NCI-H2081 (cell line): ENCODE results near the gene SSC5D.
"Not testable (repeated sequence)": the region's sequence is repeated elsewhere in the genome, so short reads cannot be mapped to it uniquely, and the experiment has no call there.

Source experiments
- DNase-seq, 2 experiments: peaks; one replicate each; lab custom pipeline; 2025; lab: John Stamatoyannopoulos, UW

The SSC5D gene

GRCh38 chr19:55487924-55488687 lies at the start of gene SSC5D:
Gene SSC5D, plus strand, starts transcription at chr19:55488436. Its CDS starts 154 bp downstream, at chr19:55488590.
- DNase-seq, result no peak

DNA sequence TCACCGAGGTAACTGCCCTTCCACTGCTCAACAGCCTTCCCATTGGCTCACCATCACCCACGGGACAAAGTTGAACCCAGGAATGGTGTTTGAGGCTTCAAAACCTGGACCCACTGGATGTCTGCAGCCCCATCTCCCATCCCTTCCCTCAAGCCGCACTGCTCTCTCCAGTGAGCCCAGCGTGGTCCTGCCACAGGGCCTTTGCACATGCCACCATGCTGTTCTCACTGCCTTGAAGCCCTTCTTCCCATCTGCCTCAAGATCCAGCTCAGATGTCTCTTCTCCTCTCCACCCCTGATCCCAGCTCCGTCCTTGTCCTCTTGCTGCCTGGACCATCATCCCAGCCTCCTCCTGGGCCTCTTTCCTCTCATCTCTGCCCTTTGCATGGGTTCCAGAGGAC lies 49.2 kb upstream of the SSC5D start:
- DNase-seq, result no peak

DNA sequence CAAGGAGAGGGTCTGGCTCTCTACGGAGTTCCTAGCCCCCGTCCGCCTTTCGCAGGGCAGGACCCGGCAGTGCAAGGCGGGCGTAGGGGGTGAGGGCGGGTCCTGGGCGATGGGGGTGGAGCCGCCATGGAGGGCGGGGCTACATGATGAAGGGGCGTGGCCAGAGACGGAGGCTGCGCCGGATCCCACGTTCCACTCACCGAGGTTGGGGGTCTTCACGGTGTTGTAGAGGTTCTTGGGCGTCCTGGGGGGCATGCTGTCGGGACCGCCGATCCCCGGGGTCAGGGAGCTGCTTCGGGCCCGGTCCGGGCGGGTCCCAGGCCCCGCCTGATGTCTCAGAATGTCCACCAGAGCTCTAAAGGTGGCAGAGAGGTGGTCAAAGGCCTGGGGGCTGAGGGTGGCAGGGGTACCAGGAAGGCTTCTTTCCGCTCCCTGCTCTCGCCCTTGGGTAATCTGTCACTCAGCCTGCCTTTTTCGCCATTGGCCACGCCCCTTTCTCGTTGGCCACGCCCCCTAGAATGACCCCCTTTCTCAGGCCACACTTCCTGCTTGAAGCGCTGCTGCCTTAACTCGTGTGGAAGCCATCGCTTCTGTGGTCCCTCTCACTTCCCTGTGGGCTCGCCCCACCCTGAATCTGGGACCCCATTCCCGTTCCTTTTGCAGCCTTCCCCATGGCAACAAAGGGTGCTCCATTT lies 47.7 kb upstream of the SSC5D start:
- DNase-seq, result no peak

DNA sequence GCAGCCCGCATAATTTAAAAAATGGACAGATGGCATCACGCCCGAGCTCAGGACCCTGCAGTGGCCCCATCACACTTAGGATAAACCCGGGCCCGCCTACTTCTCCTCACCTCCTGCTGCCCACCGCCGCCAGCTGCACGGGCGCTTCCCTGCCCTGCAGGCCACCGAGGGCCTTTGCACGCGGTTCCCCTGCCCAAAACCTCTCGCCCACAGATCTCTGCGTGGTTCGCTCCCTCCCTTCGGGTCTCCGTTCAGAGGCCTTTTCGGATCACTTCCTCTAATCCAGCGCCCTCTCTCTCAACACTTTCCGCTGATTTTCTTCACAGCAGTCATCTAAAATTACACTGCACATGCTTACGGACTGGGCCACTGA lies 46.9 kb upstream of the SSC5D start:
- DNase-seq, result no peak

GRCh38 chr19:55441692-55442321 lies 46.4 kb upstream of the SSC5D start:
- peak; percentile 27 to 32 for DNase-seq

DNA sequence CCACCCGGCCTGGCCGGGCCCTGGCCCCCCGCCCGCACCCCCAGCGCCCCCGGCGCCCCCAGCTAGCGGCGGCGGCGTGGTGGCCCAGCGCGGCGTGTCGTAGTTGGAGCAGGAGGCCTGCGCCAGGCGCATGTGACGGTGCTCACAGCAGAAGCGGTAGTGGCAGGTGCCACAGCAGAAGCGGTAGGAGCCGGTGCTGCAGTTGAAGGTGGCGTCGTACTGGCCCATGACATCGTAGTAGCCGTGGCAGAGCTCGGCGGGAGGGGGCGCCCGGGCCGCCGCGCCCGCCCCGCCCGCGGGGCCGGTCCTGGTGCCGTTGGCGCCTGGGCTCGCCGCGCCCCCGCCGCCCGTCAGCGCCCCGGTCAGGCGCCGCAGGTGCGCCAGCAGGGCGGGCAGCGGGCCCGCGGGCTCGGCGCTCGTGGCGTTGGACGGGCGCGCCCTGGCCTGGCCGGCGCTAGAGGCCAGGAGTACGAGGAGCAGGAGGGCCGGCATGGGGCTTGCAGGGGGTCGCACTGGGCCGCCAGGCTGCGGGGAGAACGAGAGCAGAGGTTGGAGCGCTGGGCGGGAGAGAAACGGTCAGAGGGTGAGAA lies 45.8 kb upstream of the SSC5D start:
- peak in 1 of 2 experiments; percentile 13 for DNase-seq

- no peak for DNase-seq
Measured at GRCh38 chr19:55443045-55443823, 45.0 kb upstream of the SSC5D start, which contains the start of gene SHISA7. Gene SHISA7, minus strand, starts transcription at chr19:55443300. Its CDS starts 437 bp downstream, at chr19:55442863.

DNA sequence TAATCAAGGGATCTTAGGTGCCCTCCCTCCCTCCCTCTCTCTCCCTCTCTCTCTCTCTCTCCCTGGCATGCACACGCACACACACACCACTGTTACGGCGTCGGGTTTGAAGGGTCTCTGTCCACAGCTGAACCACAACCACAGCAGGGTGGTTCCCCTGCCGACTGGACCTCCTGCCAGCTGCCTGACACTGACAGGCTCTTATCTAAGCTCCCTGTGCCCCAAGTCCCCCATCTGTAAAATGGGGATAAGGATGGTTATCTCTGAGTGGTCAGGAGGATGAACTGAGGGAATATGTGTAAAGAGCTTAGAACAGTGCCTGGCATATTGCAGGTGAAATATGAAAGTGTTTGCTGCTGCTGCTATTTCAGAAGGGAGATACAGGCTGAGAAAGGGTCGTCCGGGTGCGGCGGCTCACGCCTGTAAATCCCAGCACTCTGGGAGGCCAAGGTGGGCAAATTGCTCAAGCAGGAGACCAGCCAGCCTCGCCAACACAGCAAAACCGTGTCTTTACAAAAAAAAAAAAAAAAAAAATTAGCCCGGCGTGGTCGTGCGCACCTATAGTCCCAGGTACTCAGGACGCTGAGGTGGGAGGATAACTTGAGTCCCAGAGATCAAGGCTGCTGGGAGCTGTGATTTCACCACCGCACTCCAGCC lies 44.3 kb upstream of the SSC5D start:
- no peak for DNase-seq

- DNase-seq, result no peak
Measured at GRCh38 chr19:55444646-55445045, 43.6 kb upstream of the SSC5D start.

- no peak for DNase-seq
Measured at GRCh38 chr19:55446060-55446459, 42.2 kb upstream of the SSC5D start.

DNA sequence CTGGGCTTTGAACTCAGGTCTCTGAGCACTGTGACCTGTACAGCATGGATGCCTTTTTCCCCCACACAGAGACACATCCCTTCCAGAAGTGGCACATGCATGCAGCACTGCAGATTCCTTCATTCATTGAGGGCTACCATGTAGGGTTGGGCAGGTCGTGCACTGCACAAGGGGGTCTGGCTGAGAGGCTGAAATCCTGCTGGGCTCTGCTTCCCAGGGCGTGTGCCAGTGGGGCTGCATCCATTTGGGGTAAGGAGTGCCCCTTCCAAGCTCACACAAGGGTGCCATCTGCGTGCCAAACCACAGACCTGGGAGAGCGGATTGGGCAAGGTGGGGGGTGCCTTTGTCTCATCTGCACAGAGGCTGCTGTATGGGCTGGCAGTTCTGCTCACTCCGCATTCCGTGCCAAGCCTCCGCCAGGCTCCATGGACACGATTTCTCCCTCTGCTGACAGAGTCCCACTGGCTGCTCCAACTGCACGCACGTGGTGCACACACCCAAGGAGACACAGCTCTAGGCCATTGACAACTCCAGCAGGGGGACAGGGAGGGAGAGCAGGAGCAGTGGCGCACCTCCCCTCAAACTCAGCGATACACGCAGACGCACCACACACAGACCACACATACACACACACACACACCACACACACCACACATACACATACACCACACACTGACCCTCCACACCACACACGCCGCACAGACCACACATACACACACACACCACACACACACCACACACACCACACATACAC lies 40.6 kb upstream of the SSC5D start:
- peak; percentile 66 to 77 for DNase-seq

DNA sequence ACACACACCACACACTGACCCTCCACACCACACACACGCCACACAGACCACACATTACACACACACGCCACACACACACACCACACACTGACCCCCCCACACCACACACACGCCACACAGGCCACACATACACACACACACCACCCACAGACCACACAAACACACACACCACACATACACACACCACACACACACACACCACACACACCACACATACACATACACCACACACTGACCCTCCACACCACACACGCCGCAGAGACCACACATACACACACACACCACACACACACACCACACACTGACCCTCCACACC lies 40.1 kb upstream of the SSC5D start:
- not testable (repeated sequence) for DNase-seq

GRCh38 chr19:55449469-55449868 lies 38.8 kb upstream of the SSC5D start:
- DNase-seq, result no peak

DNA sequence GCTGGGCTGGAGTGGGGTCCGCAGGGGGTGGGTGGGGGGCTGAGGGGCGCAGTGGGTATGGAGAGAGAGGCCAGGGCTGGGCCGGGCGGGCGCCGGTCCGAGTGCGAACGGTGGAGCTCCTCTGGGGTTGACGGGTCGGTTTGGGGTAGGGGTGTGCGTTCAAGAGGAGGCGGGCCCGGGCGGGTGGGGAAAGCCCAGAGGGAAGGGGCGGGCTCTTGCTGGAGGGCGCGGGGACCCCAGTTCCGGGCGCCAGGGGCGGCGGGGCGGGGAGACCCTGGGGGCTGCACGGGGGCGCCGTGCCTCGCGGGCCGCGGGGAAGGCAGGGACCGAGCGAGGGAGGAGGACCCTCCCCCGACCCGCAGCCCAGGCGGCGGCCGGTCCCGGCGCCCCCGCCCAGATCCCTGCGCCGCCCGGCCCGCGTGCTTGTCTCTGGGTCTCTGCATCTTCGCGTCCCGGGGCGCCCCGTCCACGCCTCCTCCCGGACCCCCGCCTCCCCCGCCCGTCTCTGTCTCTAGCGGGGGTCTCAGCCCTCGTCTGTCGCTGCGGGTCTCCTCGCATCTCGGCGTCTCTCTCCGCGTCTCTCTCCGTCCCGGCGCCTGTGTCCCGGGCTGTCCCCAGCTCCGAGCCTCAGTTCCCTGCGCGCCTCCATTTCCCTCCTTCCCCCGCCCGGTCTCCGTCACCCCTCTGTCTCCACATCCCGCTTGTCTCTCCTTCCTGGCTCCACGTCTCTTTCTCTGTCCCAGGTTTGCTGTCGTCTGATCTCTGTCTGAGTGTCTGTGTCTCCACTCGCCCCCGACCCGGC lies 36.9 kb upstream of the SSC5D start:
- DNase-seq, result no peak

DNA sequence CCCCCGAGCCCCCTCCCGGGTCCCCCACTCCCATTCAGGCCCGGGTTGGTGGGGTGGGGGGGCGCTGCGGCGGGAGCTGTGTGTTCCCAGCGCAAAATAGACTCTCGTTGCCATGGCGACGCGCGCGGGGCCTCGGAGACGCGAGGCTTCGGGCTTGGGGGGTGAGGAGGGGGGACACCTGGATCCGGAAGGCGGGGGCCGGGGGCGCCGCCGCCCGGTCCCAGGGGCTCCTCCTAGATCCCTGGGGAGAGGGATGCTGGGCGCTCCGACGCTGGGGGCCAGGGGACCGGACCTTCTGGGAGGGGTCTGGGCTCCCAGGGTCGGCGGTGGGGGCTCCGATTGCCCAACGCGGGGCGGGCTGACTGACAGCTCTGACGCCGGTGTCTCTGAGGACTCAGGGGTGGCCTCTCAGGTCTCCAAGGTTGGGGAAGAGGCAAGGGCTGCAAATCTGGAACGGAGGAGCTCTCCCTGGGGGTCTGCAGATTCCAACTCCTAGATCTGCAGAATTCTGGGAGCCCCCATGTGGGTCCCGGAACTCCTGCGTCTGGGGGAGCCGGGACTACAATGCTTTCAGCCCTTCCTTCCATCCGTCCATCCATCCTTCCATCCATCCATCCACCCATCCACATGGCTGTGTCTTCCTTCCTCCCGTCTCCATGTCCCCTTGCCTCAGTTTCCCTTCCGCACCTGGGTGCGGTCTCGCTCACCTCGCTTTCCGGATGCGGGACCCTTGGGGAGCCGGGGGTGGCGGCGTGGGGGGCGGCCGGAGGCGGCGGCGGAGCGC lies 36.1 kb upstream of the SSC5D start:
- peak in 1 of 2 experiments; percentile 17 for DNase-seq

GRCh38 chr19:55452749-55453346 lies 35.4 kb upstream of the SSC5D start:
- DNase-seq, result peak; percentile 88 to 92

- DNase-seq, result no peak
Measured at GRCh38 chr19:55453511-55454260, 34.5 kb upstream of the SSC5D start.

DNA sequence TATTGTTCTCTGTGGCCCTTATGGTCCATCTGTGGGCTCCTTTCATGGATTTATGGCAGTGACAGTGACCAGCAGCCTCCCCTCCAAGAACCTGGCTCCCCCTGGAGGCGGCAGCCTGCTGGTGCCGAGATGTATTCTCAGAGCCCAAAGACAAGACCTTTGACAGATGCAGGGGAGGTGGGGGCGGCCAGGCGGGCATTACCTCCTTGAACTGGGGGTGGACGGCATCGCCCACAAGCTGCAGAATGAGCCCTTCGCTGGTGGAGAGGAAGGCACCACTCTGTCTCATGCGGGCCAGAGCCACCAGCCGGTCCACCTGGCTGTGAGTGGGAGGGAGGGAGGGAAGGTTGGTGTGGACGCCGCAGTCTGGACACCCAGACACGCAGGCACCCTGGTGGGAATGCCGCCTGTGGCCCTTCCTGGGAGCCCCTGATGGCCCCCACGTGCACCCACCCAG lies 33.4 kb upstream of the SSC5D start:
- peak in 1 of 2 experiments; percentile 14 for DNase-seq
